Hepatocyte (in vitro differentiated cells): ENCODE results near the gene ARHGAP15. TPM values are rescaled to one million over a fixed set of nuclear protein-coding genes. Genes with fewer than 3 reads are reported as not detected.
A peak's percentile ranks its signal among the peaks of the same experiment; 100 is the strongest.

Experiments
- DNase-seq: peaks from one replicate; pipeline ENCODE4 v3.0.0-alpha.2; 2016; ENCODE audit warnings: low spot score
- H2AFZ ChIP-seq: fragments of 200-600 bp; sonication (generic); 2 replicates; pipeline ENCODE4 v1.6.0; 2016; ENCODE audit warnings: antibody characterized with exemption, mild to moderate bottlenecking
- H3K27ac ChIP-seq: fragments of 200-600 bp; sonication (generic); 2 replicates; pipeline ENCODE4 v1.5.1; 2016; ENCODE audit warnings: mild to moderate bottlenecking
- H3K27me3 ChIP-seq: fragments of 200-600 bp; sonication (generic); 2 replicates; pipeline ENCODE4 v1.6.1; 2016
- H3K36me3 ChIP-seq: fragments of 200-600 bp; sonication (generic); replicated peaks from 2 replicates; pipeline ENCODE4 v1.5.1; 2016; ENCODE audit warnings: low read depth; ENCODE audit not compliant: insufficient read depth
- H3K4me1 ChIP-seq: fragments of 200-600 bp; sonication (generic); 2 replicates; pipeline ENCODE4 v1.5.1; 2016; ENCODE audit warnings: mild to moderate bottlenecking, moderate library complexity; ENCODE audit not compliant: insufficient read depth
- H3K4me2 ChIP-seq: fragments of 200-600 bp; sonication (generic); 2 replicates; pipeline ENCODE4 v1.6.0; 2016
- H3K4me3 ChIP-seq: fragments of 200-600 bp; sonication (generic); 2 replicates; pipeline ENCODE4 v1.5.1; 2016; ENCODE audit warnings: mild to moderate bottlenecking
- H3K79me2 ChIP-seq: fragments of 200-600 bp; sonication (generic); 2 replicates; pipeline ENCODE4 v1.6.0; 2017; ENCODE audit warnings: mild to moderate bottlenecking
- H3K9me2 ChIP-seq: fragments of 200-600 bp; sonication (generic); replicated peaks from 2 replicates; pipeline ENCODE4 v1.6.0; 2017; ENCODE audit warnings: mild to moderate bottlenecking; ENCODE audit not compliant: insufficient read depth
- H3K9me3 ChIP-seq: fragments of 200-600 bp; sonication (generic); 2 replicates; pipeline ENCODE4 v1.5.1; 2016; ENCODE audit warnings: low read depth, mild to moderate bottlenecking
- H4K20me1 ChIP-seq: fragments of 200-600 bp; sonication (generic); 2 replicates; pipeline ENCODE4 v1.6.0; 2016; ENCODE audit warnings: mild to moderate bottlenecking; ENCODE audit not compliant: insufficient read depth, poor library complexity, severe bottlenecking
- CTCF ChIP-seq: fragments of 200-600 bp; sonication (generic); IDR thresholded peaks from 2 replicates; pipeline ENCODE4 v1.5.1; 2016; ENCODE audit warnings: antibody characterized with exemption, mild to moderate bottlenecking; ENCODE audit not compliant: poor library complexity
- EZH2 ChIP-seq: fragments of 200-600 bp; sonication (generic); IDR thresholded peaks from 2 replicates; pipeline ENCODE4 v1.6.1; 2016; ENCODE audit warnings: antibody characterized with exemption, mild to moderate bottlenecking, borderline replicate concordance
- EZH2phosphoT487 ChIP-seq: fragments of 200-600 bp; sonication (generic); IDR thresholded peaks from one replicate; pipeline ENCODE4 v1.6.1; 2018; ENCODE audit warnings: antibody characterized with exemption, mild to moderate bottlenecking, low read depth, moderate library complexity; ENCODE audit not compliant: unreplicated experiment, severe bottlenecking
- WGBS: methylation state at CpG from one replicate; pipeline ENCODE4 v1.1.6; 2016; ENCODE audit warnings: low lambda C conversion rate; ENCODE audit errors: missing lambda C conversion rate; 5-methylcytosine and 5-hydroxymethylcytosine counted together
- polyA plus RNA-seq: library from polyadenylated mRNA; unstranded; fragments of >200 nt; fragmentation: Nextera tagmentation; extraction: Ambion mirVana; gene quantifications from 2 replicates; pipeline ENCODE4 v1.2.1, GENCODE V29; 2016
- total RNA-seq: library from RNA; depleted of rRNA; stranded (reverse); fragments of >200 nt; gene quantifications from 2 replicates; pipeline ENCODE4 v1.2.3, GENCODE V29; 2014

ARHGAP15 gene
- total and polyA plus RNA-seq, 2 experiments from 2014 or later, result 0.17 TPM; not detected in 1

DNA sequence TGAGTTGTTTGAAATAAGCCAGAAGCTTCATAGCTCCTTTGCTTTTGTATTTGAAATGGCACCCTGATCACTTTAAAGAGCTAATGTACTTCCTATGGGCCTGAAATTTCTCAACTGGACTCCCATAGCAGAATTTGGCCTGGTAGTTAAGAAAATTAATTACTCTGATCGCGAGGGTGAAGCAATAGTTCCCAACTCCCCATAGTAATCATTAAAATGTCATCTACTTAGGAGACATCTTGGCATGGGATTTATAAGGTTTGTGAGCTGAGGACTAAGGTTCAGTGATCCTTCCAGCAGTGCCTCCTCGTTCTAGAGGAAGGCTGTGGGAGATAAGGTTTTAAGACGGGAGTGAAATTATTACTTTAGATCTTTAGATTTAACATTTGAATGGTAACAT lies 581.0 kb downstream of the ARHGAP15 start:
- no peaks in the 10 kb centered on the region for H3K9me3 ChIP-seq
- no peak for TF ChIP-seq EZH2phosphoT487
- no peak for TF ChIP-seq CTCF
- no peak for TF ChIP-seq EZH2
- peaks cover 22% of the 10 kb centered on the region for H3K4me1 ChIP-seq
- no peak for DNase-seq
- no peak overlapping the region for H3K4me3 ChIP-seq
- no peak overlapping the region for H3K27ac ChIP-seq
- WGBS, result 91% methylated on average over 4 of the region's 4 CpGs
- no peaks in the 10 kb centered on the region for H3K27me3 ChIP-seq
- no peaks in the 10 kb centered on the region for H4K20me1 ChIP-seq
- H2AFZ ChIP-seq, result no peak overlapping the region
- no peaks in the 10 kb centered on the region for H3K79me2 ChIP-seq
- no peaks in the 10 kb centered on the region for H3K9me2 ChIP-seq
- no peak overlapping the region for H3K4me2 ChIP-seq
- no peaks in the 10 kb centered on the region for H3K36me3 ChIP-seq

- no peak overlapping the region for H3K4me3 ChIP-seq
- no peak overlapping the region for H2AFZ ChIP-seq
- no peaks in the 10 kb centered on the region for H4K20me1 ChIP-seq
- H3K9me3 ChIP-seq, result no peaks in the 10 kb centered on the region
- H3K36me3 ChIP-seq, result no peaks in the 10 kb centered on the region
- H3K27ac ChIP-seq, result no peak overlapping the region
- no peak for TF ChIP-seq CTCF
- no peaks in the 10 kb centered on the region for H3K27me3 ChIP-seq
- H3K79me2 ChIP-seq, result no peaks in the 10 kb centered on the region
- H3K9me2 ChIP-seq, result no peaks in the 10 kb centered on the region
- DNase-seq, result no peak
- 98% methylated on average over 2 of the region's 2 CpGs for WGBS
- H3K4me1 ChIP-seq, result peaks cover 17% of the 10 kb centered on the region
- H3K4me2 ChIP-seq, result no peak overlapping the region
Observed at GRCh38 chr2:143710879-143711278, 581.7 kb downstream of the ARHGAP15 start.

- Histone ChIP-seq H3K27me3 (no peaks in the 10 kb centered on the region), H3K9me2 (no peaks in the 10 kb centered on the region), H4K20me1 (no peaks in the 10 kb centered on the region), H3K27ac (no peak overlapping the region), H3K36me3 (no peaks in the 10 kb centered on the region), H3K9me3 (no peaks in the 10 kb centered on the region), H3K4me1 (no peaks in the 10 kb centered on the region), H3K79me2 (no peaks in the 10 kb centered on the region), H2AFZ (no peak overlapping the region), H3K4me2 (peak overlapping the region; percentile 63), H3K4me3 (no peak overlapping the region)
- no peak for TF ChIP-seq EZH2phosphoT487
- TF ChIP-seq EZH2, result no peak
- no peak for TF ChIP-seq CTCF
- WGBS, result 80% methylated on average over 1 of the region's 1 CpG
- DNase-seq, result no peak
Observed at GRCh38 chr2:143716522-143716921, 587.3 kb downstream of the ARHGAP15 start.

- H4K20me1 ChIP-seq, result no peaks in the 10 kb centered on the region
- DNase-seq, result no peak
- H3K27me3 ChIP-seq, result no peaks in the 10 kb centered on the region
- WGBS, result 57% methylated on average over 6 of the region's 6 CpGs
- H3K4me2 ChIP-seq, result peak overlapping the region; percentile 63
- H3K36me3 ChIP-seq, result no peaks in the 10 kb centered on the region
- H3K4me3 ChIP-seq, result no peak overlapping the region
- H3K4me1 ChIP-seq, result no peaks in the 10 kb centered on the region
- TF ChIP-seq EZH2phosphoT487, result no peak
- TF ChIP-seq EZH2, result no peak
- no peak for TF ChIP-seq CTCF
- no peaks in the 10 kb centered on the region for H3K9me2 ChIP-seq
- peak overlapping the region; percentile 15 for H3K27ac ChIP-seq
- no peaks in the 10 kb centered on the region for H3K79me2 ChIP-seq
- no peaks in the 10 kb centered on the region for H3K9me3 ChIP-seq
- H2AFZ ChIP-seq, result no peak overlapping the region
Observed at GRCh38 chr2:143717053-143717452, 587.8 kb downstream of the ARHGAP15 start.
